PC-3 (cell line): ENCODE data around the gene VWDE.

ENCODE experiments used
- CTCF ChIP-seq: fragments of 300-600 bp; sonication (generic); conservative IDR thresholded peaks from 2 replicates; pipeline ENCODE4 v1.5.1; 2017; ENCODE audit warnings: antibody characterized with exemption, low read depth, mild to moderate bottlenecking, low read length
- EZH2 ChIP-seq: fragments of 300-600 bp; sonication (generic); IDR thresholded peaks from one replicate; pipeline ENCODE4 v1.6.1; 2017; ENCODE audit warnings: antibody characterized with exemption, mild to moderate bottlenecking, low read length; ENCODE audit not compliant: unreplicated experiment
- EZH2phosphoT487 ChIP-seq: fragments of 300-600 bp; sonication (generic); IDR thresholded peaks from 2 replicates; pipeline ENCODE4 v1.6.1; 2018; ENCODE audit warnings: mild to moderate bottlenecking, antibody characterized with exemption, low read length, borderline replicate concordance

- no peak for TF ChIP-seq EZH2
- TF ChIP-seq CTCF: no peak
- TF ChIP-seq EZH2phosphoT487: no peak
Measured at GRCh38 chr7:12320987-12321647, 82.5 kb downstream of the VWDE start.
